T-helper 2 cell treated with Interferon-gamma antibody and Interleukin-4, amounts not matched to agents 100 ng/mL and 5 ng/mL, for 36 hours (primary cell): ENCODE measurements around the gene NOMO2. TPM values are rescaled to one million over a fixed set of nuclear protein-coding genes. Genes with fewer than 3 reads are reported as not detected.
"Not testable (repeated sequence)": the region's sequence is repeated elsewhere in the genome, so short reads cannot be mapped to it uniquely, and the experiment has no call there.

Experiments used
- intact Hi-C: fragments of 100-400 bp; cut with micrococcal nuclease; formaldehyde crosslinking; loops from one replicate; pipeline ENCODE4 v1.15.1; 2023
- total RNA-seq: library from RNA; stranded (reverse); gene quantifications from 2 replicates; pipeline ENCODE4 v1.2.3, GENCODE V29; 2022

Gene NOMO2, protein sequence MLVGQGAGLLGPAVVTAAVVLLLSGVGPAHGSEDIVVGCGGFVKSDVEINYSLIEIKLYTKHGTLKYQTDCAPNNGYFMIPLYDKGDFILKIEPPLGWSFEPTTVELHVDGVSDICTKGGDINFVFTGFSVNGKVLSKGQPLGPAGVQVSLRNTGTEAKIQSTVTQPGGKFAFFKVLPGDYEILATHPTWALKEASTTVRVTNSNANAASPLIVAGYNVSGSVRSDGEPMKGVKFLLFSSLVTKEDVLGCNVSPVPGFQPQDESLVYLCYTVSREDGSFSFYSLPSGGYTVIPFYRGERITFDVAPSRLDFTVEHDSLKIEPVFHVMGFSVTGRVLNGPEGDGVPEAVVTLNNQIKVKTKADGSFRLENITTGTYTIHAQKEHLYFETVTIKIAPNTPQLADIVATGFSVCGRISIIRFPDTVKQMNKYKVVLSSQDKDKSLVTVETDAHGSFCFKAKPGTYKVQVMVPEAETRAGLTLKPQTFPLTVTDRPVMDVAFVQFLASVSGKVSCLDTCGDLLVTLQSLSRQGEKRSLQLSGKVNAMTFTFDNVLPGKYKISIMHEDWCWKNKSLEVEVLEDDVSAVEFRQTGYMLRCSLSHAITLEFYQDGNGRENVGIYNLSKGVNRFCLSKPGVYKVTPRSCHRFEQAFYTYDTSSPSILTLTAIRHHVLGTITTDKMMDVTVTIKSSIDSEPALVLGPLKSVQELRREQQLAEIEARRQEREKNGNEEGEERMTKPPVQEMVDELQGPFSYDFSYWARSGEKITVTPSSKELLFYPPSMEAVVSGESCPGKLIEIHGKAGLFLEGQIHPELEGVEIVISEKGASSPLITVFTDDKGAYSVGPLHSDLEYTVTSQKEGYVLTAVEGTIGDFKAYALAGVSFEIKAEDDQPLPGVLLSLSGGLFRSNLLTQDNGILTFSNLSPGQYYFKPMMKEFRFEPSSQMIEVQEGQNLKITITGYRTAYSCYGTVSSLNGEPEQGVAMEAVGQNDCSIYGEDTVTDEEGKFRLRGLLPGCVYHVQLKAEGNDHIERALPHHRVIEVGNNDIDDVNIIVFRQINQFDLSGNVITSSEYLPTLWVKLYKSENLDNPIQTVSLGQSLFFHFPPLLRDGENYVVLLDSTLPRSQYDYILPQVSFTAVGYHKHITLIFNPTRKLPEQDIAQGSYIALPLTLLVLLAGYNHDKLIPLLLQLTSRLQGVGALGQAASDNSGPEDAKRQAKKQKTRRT
- 97.7 and 115 TPM in 2 replicates for total RNA-seq

DNA sequence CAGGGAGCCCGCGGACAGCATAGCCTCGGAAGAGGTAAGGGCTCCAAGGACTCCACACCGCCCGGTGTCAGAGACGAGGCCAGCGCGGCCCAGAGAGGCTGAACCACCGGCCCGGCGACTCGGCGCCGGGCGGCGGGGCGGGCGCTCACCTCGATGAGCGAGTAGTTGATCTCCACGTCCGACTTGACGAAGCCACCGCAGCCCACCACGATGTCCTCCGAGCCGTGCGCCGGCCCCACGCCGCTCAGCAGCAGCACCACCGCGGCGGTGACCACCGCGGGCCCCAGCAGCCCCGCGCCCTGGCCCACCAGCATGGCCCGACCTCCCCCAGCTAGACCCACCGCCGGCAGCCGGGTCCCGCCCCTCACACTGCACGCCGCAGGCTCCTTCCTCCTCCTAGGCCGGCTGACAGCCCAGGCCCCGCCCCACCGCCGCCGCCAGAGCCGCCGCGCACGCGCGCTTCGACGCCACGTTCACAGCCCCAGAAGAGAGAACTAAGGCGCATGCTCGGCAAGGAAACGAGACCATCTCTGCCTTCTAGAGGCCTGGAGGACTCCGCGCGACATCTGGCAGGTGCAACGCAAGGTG is at the start of gene NOMO2:
TSS of gene NOMO2 (minus strand) at position 371 of the 588 bp plus-strand sequence. CDS start at position 314, 57 bp downstream.
- intact Hi-C loops: not testable (repeated sequence)

DNA sequence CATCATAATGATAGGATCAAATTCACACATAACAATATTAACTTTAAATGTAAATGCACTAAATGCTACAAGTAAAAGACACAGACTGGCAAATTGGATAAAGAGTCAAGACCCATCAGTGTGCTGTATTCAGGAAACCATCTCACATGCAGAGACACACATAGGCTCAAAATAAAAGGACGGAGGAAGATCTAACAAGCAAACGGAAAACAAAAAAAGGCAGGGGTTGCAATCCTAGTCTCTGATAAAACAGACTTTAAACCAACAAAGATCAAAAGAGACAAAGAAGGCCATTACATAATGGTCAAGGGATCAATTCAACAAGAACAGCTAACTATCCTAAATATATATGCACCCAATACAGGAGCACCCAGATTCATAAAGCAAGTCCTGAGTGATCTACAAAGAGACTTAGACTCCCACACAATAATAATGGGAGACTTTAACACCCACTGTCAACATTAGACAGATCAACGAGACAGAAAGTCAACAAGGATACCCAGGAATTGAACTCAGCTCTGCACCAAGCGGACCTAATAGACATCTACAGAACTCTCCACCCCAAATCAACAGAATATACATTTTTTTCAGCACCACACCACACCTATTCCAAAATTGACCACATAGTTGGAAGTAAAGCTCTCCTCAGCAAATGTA is 48.4 kb upstream of the NOMO2 start:
- intact Hi-C loops: not testable (repeated sequence)

DNA sequence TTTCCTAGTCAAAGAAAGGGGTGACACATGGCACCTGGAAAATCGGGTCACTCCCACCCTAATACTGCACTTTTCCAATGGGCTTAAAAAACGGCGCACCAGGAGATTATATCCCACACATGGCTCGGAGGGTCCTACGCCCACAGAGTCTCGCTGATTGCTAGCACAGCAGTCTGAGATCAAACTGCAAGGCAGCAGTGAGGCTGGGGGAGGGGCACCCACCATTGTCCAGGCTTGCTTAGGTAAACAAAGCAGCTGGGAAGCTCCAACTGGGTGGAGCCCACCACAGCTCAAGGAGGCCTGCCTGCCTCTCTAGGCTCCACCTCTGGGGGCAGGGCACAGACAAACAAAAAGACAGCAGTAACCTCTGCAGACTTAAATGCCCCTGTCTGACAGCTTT is 46.4 kb upstream of the NOMO2 start:
- intact Hi-C loops: not testable (repeated sequence)

DNA sequence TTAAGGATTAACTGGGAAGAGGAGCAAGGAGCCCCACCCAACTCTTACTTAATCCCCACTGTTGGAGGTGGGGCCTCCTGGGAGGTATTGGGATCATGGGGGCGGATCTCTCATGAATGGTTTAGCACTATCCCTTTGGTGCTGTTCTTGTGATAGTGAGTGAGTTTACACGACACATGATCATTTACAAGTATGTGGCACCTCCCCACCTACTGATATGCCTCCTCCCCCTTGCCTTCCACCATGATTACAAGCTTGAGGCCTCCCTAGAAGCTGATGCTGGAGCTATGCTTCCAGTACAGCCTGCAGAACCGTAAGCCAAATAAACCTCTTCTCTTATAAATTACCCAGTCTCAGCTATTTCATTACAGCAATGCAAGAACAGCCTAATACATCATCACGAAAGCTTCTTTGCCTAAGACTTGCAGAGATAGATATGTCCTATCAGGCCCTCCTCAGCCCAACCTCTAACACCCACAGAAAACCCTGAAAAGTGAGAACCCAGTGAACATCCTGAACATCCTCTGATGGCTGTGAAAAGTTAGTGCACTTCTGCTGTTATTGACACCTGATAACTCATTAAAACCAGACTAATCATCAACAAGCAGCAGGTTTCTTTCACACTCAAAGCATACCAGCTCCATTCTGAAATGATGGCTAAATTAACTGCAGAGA is 41.8 kb upstream of the NOMO2 start:
- intact Hi-C loops: not testable (repeated sequence)

DNA sequence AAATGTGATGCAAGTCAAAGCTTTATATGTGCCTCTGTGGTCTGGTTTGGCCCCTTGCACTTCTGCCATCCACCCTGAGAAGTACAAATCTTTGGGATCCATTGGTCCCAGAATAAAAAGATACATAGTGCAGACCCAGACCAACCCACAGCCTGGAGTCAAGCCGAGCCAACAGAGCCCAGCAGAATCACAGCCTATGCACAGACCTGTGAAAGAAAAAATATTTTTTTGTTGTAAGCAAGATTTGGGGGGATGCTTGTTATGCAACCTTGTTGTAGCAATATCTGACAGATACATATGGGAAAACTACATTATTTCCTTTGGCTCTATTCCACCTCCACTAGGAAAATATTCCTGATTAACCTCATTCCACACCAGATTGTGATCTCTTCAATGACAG is 36.7 kb upstream of the NOMO2 start:
- intact Hi-C loops: not testable (repeated sequence)

DNA sequence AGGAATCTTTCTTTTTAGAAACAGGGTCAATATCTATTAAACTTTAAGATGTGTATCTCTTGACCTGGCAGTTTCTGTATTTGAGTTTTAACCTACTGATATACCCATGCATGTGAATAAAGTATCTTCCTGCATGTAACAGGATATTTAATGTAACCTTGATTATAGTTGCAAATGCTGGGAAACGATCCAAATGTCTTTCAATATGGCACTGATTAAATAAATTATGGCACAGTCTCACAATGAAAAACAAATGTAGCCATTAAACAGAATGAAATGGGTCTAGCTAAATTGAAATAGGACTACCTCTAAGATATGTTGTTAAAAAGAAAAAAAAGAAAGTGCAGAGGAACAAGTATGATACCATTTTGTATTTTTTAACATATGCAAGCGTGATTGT is 35.8 kb upstream of the NOMO2 start:
- intact Hi-C loops: not testable (repeated sequence)

DNA sequence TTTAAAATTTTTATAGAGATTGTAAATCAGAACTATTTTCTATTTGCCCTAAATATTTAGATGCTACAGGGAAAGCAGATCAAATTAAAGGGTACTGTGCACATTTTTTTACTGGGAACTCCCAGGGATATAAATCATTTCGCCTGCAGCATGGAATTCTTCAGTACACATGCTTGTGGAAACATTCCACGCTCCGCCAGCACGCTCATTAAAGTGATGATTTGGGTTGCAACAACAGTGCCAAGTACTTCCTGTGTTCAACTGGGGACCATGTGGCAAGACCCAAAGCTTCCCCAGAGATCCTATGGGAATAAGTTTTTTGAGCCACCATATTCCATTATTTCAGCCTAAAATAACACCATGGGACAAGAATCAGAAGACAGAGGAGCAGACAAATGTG is 35.4 kb upstream of the NOMO2 start:
- intact Hi-C loops: not testable (repeated sequence)

DNA sequence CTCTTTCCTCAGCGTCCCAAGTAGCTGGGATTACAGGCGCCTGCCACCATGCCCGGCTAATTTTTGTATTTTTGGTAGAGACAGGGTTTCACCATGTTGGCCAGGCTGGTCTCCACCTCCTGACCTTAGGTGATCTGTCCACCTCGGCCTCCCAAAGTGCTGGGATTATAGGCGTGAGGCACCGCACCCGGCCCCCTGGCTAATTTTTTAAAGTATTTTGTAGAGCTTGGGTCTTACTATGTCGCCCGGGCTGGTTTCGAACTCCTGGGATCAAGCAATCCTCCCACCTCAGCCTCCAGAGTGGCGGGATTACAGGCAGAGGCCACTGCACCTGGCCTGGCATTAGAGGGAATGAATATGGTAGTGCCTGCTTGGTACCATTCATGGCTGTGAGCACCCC is 33.9 kb upstream of the NOMO2 start:
- intact Hi-C loops: not testable (repeated sequence)

DNA sequence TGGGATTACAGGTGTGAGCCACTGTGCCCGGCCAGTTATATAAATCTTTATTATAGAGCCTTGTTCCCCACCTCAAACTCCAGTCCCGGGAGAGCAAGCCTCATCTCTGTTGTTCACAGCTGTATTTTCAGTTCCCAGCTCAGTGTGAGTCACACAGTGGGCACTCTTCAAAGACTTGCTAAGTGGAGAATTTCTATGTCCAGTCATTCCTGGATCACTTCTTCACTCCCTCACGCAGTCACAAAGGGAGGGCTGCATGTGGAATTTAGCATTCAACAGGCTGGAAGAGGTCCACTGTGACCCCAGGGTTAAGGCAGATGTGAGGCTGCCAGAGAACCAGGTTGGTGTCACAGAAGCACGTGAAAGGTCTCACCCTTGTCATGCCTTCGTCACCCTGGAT is 33.0 kb upstream of the NOMO2 start:
- intact Hi-C loops: not testable (repeated sequence)

DNA sequence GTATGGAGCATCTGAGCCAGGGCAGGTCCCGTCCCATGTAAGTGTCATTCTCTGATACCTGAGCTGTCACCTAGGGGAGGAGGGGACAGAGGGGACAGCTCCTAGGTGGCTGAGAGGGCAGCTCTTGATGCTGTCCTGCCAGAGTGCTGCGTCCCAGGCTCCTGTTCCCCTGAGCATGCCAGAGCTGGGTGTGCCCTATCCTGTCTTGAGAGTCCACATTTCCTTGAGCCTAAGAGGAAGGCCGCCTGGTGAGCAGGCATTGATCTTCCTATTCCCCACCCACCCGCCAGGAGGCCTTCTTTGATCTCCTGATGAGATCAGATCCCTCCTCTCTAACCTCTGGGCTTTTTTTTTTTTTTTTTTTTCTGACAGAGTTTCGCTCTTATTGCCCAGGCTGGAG is 32.0 kb upstream of the NOMO2 start:
- intact Hi-C loops: not testable (repeated sequence)

DNA sequence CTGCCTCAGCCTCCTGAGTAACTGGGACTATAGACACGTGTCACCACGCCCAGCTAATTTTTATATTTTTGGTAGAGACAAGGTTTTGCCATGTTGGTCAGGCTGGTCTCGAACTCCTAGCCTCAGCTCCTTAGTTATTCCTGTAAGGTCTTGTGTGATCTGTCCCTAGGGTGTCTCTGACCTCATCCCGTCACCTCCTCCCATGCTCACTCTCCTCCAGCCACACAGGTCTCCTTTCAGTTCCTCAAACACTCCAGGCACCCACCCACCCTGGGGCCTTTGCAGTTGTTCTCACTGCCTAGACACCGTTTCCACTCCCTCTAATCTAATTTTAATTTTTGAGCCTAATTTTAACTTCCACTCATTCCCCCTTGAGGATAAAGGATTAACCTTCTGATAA is 31.1 kb upstream of the NOMO2 start:
- intact Hi-C loops: not testable (repeated sequence)

DNA sequence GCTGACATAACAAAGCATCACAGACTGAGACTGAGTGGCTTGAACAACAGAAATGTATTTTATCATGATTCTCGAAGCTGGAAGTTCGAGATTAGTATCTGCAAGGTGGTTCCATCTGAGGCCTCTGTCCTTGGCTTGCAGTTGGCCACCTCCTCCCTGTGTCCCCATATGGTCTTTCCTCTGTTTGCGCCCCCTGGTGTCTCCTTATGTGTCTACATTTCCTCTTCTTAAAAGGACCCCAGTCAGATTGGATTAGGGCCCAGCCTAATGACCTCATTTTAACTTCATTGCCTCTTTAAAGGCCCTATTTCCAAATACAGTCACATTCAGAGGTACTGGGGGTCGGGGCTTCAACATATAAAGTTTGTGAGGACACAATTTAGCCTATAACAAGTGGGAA is 30.0 kb upstream of the NOMO2 start:
- intact Hi-C loops: not testable (repeated sequence)

DNA sequence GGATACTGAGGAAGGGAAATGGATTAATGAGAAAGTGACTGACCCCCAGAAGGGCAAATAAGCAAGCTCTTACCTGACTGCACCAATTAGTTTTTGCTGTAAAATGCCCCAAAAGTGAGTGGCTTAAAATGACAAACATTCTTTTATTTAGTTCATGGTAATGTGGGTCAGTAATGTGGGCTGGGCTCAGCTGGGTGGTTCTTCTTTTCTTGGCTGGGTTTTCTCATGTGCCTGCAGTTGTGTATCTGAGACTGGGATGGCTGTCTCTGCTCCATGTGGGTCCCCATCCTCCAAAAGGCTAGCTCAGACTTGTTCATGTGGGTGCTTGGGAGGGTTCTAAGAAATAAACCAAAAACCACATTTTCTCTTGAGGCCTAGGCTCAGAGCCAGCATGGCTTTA is 29.5 kb upstream of the NOMO2 start:
- intact Hi-C loops: not testable (repeated sequence)

DNA sequence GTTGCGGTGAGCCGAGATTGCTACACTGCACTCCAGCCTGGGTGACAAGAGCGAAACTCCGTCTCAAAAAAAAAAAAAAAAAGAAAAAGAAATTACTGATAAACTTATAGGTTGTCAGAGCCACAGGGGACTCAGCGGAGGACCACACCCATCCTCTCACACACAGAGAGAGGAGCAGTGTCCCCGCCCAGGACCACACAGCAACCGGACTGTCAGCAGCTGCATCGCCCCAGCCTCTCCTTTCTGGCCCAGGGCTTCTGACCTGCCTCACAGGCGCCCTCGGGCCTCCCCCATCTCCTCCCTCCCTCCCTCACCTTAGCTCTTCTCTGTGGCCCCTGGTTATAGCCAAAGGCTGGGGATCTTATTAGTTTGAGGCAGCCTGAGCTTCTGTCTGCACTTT is 27.9 kb upstream of the NOMO2 start:
- intact Hi-C loops: not testable (repeated sequence)

DNA sequence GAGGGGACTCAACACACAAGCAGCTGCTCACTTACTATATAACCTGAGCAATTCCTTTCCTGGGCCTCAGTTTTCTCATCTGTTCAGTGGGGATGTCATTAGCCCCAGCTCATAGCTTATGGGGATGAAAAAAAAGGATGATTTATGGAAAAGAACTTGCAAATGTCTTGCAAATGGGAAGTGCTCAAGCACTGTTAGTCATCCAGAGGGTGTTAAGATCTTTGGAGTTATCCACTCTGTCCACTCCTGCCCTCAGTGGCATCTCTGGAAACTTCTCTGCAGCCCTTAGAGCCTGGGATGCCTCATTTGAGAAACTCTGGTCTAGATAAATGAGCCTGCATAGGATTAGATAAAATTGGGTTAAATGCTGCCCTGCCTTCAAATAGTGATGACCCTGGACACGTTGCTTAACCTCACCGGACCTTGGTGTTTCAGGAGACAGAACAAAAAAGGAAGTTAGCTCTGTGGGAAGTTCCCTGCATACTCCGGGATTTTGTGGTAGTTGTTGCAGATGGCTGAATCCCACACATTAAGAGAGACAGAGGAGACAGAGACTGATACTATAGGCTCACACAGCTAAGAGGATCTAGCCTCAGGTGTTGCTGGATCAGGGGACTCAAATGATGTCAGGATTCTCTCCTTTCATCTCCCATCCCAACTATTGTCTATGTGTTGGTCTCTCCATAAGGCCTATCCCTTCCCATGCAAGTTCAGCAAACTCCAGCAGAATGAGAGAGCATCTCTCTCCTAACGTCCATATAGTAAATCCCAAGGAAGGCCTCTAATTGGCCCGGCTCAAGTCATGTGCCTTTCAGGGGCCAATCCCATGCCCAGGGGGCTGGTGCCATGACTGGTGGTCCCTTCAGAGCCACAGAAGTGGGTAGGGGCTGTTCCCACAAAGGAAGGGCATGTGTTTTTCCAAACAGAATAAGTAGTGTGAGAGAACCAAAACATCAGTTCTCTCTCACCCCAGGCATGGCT is 25.0 kb upstream of the NOMO2 start:
- intact Hi-C loops: not testable (repeated sequence)

DNA sequence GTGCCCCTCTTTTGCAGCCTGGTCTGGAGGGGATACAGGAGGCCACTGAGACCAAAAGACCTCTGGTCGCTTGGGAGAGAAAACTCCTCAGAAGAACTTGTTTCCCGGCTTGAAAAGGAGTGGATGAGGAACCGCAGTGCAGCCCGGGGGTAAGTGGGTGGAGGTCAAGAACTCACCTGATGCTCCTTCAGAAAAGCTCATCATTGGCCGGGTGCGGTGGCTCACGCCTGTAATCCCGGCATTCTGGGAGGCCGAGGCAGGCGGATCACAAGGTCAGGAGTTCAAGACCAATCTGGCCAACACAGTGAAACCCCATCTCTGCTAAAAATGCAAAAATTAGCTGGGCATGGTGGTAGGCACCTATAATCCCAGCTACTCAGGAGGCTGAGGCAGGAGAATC is 23.9 kb upstream of the NOMO2 start:
- intact Hi-C loops: not testable (repeated sequence)

DNA sequence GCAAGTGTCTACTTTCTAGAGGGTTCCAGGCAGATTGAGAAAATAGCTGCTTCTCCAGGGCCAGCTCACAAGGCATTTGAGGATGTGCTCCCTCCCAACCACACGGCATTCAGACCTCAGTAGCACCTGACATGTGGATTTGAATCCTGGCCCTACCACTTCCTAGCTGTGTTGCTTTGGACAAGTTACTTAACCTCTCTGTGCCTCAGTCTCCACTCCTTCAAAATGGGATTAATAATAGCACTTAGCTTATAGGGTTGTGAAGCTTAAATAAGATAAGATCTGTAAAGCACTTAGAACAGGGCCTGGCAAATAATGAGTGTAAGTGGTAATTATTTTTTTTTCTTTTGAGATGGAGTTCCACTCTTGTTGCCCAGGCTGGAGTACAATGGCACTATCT is 21.0 kb upstream of the NOMO2 start:
- intact Hi-C loops: no loop called here

DNA sequence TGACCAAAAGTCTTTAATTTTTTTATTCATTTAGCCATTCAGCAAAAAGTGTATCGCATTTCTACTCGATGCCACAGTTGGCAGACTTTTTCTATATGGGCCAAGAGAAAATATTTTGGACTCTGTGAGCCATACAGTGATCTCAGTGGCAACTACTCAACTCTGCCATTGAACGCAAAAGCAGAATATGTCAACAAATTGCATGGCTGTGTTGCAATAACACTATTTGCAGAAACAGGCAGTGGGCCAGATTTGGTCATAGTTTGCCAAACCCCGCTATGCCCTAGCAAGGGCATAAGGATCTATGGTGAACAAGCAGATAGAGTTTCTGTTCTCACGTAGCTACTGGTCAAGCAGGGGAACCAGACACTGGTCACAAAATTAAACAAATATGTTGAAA is 18.5 kb upstream of the NOMO2 start:
- intact Hi-C loops: not testable (repeated sequence)

DNA sequence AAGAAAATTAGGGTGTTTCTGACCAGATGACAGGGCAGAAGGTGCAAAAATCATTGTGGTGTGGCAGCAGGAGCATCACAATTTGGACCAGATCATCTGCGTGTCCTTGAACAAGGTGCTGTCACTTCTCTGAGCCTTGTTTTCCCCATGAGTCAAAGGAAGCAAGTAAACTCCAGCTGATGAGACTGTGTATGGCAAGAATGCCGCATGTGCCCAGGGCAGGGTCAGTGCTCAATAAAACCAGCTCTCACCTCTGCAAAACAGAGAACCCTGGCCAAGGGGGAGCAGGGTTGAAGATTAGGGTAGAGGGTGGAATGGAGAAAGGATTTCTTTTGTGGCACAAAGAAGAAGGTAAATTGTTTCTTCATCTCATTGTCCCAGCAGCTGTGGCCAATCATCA is 17.4 kb upstream of the NOMO2 start:
- intact Hi-C loops: not testable (repeated sequence)
